T-cell (primary cell): ENCODE results near the gene PPP1R9B. TPM values are rescaled to one million over a fixed set of nuclear protein-coding genes. Genes with fewer than 3 reads are reported as not detected.

Experiments
- ATAC-seq, 4 experiments: fragments of 200-7000 bp in 3 of 4; fragments of 150-1000 bp in 1 of 4; cut with Tn5 transposase; replicated peaks in 1 of 4; 1 replicate in 3 of 4; 2 replicates in 1 of 4; pipeline ENCODE4 v1.10.0; 2021; ENCODE audit warnings: moderate library complexity in 3 of 4, mild to moderate bottlenecking in 2 of 4, moderate number of reproducible peaks in 1 of 4
- CTCF ChIA-PET, 2 donors: fragments of 300-600 bp; sonication (Branson Sonifier 250); formaldehyde crosslinking; loops; one replicate each; lab custom pipeline; 2022; ENCODE audit warnings: antibody characterized with exemption in 2 of 2; lab: Charles Lee
- POLR2A ChIA-PET, 2 donors: fragments of 300-600 bp; sonication (Branson Sonifier 250); formaldehyde crosslinking; loops; one replicate each; lab custom pipeline; 2022; ENCODE audit warnings: antibody characterized with exemption in 2 of 2; lab: Charles Lee
- DNase-seq, 35 experiments: peaks; one replicate each; pipeline versions ENCODE4 v3.0.0 to v3.0.0-alpha.2; 2013 to 2023
- H3K27ac ChIP-seq: one replicate; pipeline ENCODE4 v1.5.1; 2013; ENCODE audit warnings: low read length
- H3K27me3 ChIP-seq, 2 experiments: replicated peaks in 1 of 2; 1 replicate in 1 of 2; 2 replicates in 1 of 2; pipeline versions ENCODE4 v1.6.1 to v1.7.0; 2013; ENCODE audit warnings: low read length in 1 of 2, mixed read lengths in 1 of 2; ENCODE audit not compliant: control insufficient read depth in 2 of 2, insufficient read depth in 2 of 2; ENCODE audit errors: extremely low read depth in 1 of 2
- H3K36me3 ChIP-seq, 2 donors: 1 replicate in 1 of 2; 2 replicates in 1 of 2; pipeline versions ENCODE4 v1.6.1 to v1.7.0; 2013; ENCODE audit warnings: low read length in 1 of 2; ENCODE audit not compliant: control insufficient read depth in 2 of 2, insufficient read depth in 1 of 2; ENCODE audit errors: extremely low read depth in 1 of 2
- H3K4me1 ChIP-seq, 2 experiments: 1 replicate in 1 of 2; 2 replicates in 1 of 2; pipeline versions ENCODE4 v1.6.1 to v1.7.0; 2013; ENCODE audit warnings: low read length in 2 of 2, mixed read lengths in 1 of 2; ENCODE audit not compliant: insufficient read depth in 2 of 2, control insufficient read depth in 1 of 2; ENCODE audit errors: extremely low read depth in 1 of 2
- H3K4me3 ChIP-seq, 2 donors: 1 replicate in 1 of 2; 2 replicates in 1 of 2; pipeline versions ENCODE4 v1.5.1 to v1.7.0; 2013; ENCODE audit warnings: mild to moderate bottlenecking in 2 of 2, low read length in 1 of 2, moderate library complexity in 1 of 2; ENCODE audit not compliant: control insufficient read depth in 1 of 2; ENCODE audit errors: extremely low read depth in 1 of 2
- H3K9me3 ChIP-seq: 2 replicates; pipeline ENCODE4 v1.7.0; 2013
- H3K27ac Mint-ChIP-seq, 2 donors: one replicate each; pipeline ENCODE4 v1.8.0; 2020 to 2021; ENCODE audit warnings: mild to moderate bottlenecking in 2 of 2, mixed read lengths in 2 of 2
- H3K27me3 Mint-ChIP-seq, 2 donors: one replicate each; pipeline ENCODE4 v1.8.0; 2021 to 2022; ENCODE audit warnings: mixed read lengths in 2 of 2
- H3K36me3 Mint-ChIP-seq: one replicate; pipeline ENCODE4 v1.8.0; 2021; ENCODE audit warnings: mixed read lengths
- H3K4me1 Mint-ChIP-seq, 3 donors: one replicate each; pipeline ENCODE4 v1.8.0; 2020 to 2022; ENCODE audit warnings: mixed read lengths in 3 of 3, mild to moderate bottlenecking in 1 of 3
- H3K4me3 Mint-ChIP-seq, 3 donors: one replicate each; pipeline ENCODE4 v1.8.0; 2020 to 2022; ENCODE audit warnings: mild to moderate bottlenecking in 3 of 3, mixed read lengths in 3 of 3, moderate library complexity in 3 of 3
- H3K9me3 Mint-ChIP-seq, 3 donors: one replicate each; pipeline ENCODE4 v1.8.0; 2020 to 2022; ENCODE audit warnings: mixed read lengths in 3 of 3
- WGBS: methylation state at CpG from one replicate; pipeline ENCODE4 v1.1.5; 2013; ENCODE audit warnings: missing lambda C conversion rate; ENCODE audit not compliant: insufficient coverage; 5-methylcytosine and 5-hydroxymethylcytosine counted together
- total RNA-seq, 35 experiments: library from RNA in 6 of 35; stranded (reverse) in 6 of 35; fragments of 120-200 nt in 1 of 35; gene quantifications; one replicate each; pipeline versions ENCODE4 v1.2.1 to v1.2.4 and lab custom pipeline; 2013 to 2026

Gene PPP1R9B
- total RNA-seq, 5 donors from 2014 or later (not counting 1 experiment from before 2014, with no cell fraction given), result 69.5 to 95.9 (median 91.3) TPM

GRCh38 chr17:50170662-50171370, 20.3 kb upstream of the PPP1R9B start:
- Mint-ChIP-seq H3K4me3 (no peak overlapping the region), H3K27ac (no peak overlapping the region), H3K4me1 (peaks cover 12 to 14% (median 13%) of the 10 kb centered on the region in 3 donors), H3K27me3 (no peaks in the 10 kb centered on the region), H3K36me3 (no peaks in the 10 kb centered on the region), H3K9me3 (no peaks in the 10 kb centered on the region)
- Histone ChIP-seq H3K4me3 (no peak overlapping the region), H3K9me3 (no peaks in the 10 kb centered on the region), H3K27ac (no peak overlapping the region), H3K4me1 (peaks cover 0 to 18% of the 10 kb centered on the region in 2 experiments), H3K27me3 (peaks cover 0 to 29% of the 10 kb centered on the region in 2 experiments), H3K36me3 (no peaks in the 10 kb centered on the region)
- 20% methylated on average over 1 of the region's 10 CpGs for WGBS
- ChIA-PET CTCF (interaction anchor here (1.6 to 1.8 kb wide), 3 partner anchors 9 to 127 kb away, joined by 5 to 13 read pairs (median 11); no protein-coding TSS in a partner anchor), POLR2A (no interaction called here)
- ATAC-seq (peak in 1 of 4 experiments; percentile 30), DNase-seq (no peak)

- Histone ChIP-seq H3K4me1 (peaks cover 0 to 18% of the 10 kb centered on the region in 2 experiments), H3K4me3 (no peak overlapping the region), H3K36me3 (no peaks in the 10 kb centered on the region), H3K27ac (no peak overlapping the region), H3K9me3 (no peaks in the 10 kb centered on the region), H3K27me3 (peaks cover 0 to 24% of the 10 kb centered on the region in 2 experiments)
- ChIA-PET POLR2A (no interaction called here), CTCF (interaction anchor here (0.6 to 1.8 kb wide), 12 partner anchors 8 to 229 kb away, joined by 3 to 13 read pairs (median 4); partner anchors contain the start of genes COL1A1 (in 1 of the 2), LRRC59 (in 1 of the 2) and SAMD14 (in 1 of the 2))
- no peaks in the 10 kb centered on the region for H3K9me3 Mint-ChIP-seq
- WGBS, result 90% methylated on average over 9 of the region's 9 CpGs
- H3K4me1 Mint-ChIP-seq, result peaks cover 12 to 14% (median 13%) of the 10 kb centered on the region in 3 donors
- no peak for DNase-seq
- no peaks in the 10 kb centered on the region for H3K36me3 Mint-ChIP-seq
- H3K27ac Mint-ChIP-seq, result peak overlapping the region in 1 of 2 donors; percentile 11
- no peak overlapping the region for H3K4me3 Mint-ChIP-seq
- H3K27me3 Mint-ChIP-seq, result no peaks in the 10 kb centered on the region
- ATAC-seq, result no peak
These were observed 19.5 kb upstream of the PPP1R9B start for GRCh38 chr17:50169881-50170459.

- Histone ChIP-seq H3K27me3 (peaks cover 0 to 24% of the 10 kb centered on the region in 2 experiments), H3K9me3 (no peaks in the 10 kb centered on the region), H3K36me3 (no peaks in the 10 kb centered on the region), H3K27ac (peak overlapping the region; percentile 56), H3K4me1 (peaks cover 0 to 18% of the 10 kb centered on the region in 2 experiments), H3K4me3 (peak overlapping the region in 1 of 2 donors; percentile 40)
- Mint-ChIP-seq H3K27ac (peak overlapping the region; percentile 73 to 88), H3K4me3 (peak overlapping the region; percentile 54 to 70 (median 56)), H3K4me1 (peaks cover 12 to 14% (median 13%) of the 10 kb centered on the region in 3 donors), H3K27me3 (no peaks in the 10 kb centered on the region), H3K36me3 (no peaks in the 10 kb centered on the region), H3K9me3 (no peaks in the 10 kb centered on the region)
- ChIA-PET CTCF (interaction anchor here (0.6 to 1.8 kb wide), 16 partner anchors 8 to 228 kb away, joined by 3 to 13 read pairs (median 4); partner anchors contain the start of genes COL1A1 (in 1 of the 2), LRRC59 (in 1 of the 2) and SAMD14 (in 1 of the 2)), POLR2A (no interaction called here)
- 28% methylated on average over 11 of the region's 14 CpGs for WGBS
- peak; percentile 41 to 76 (median 65) for DNase-seq
- ATAC-seq, result peak; percentile 79 to 89 (median 84)
These were observed 18.8 kb upstream of the PPP1R9B start for GRCh38 chr17:50169121-50169764.

GRCh38 chr17:50168319-50168718, 17.8 kb upstream of the PPP1R9B start:
- ATAC-seq, result no peak
- Mint-ChIP-seq H3K4me1 (peaks cover 13 to 17% (median 16%) of the 10 kb centered on the region in 3 donors), H3K36me3 (no peaks in the 10 kb centered on the region), H3K9me3 (no peaks in the 10 kb centered on the region), H3K27ac (peak overlapping the region in 1 of 2 donors; percentile 73), H3K4me3 (peak overlapping the region in 1 of 3 donors; percentile 70), H3K27me3 (no peaks in the 10 kb centered on the region)
- Histone ChIP-seq H3K4me3 (peak overlapping the region in 1 of 2 donors; percentile 40), H3K27me3 (peaks cover 0 to 21% of the 10 kb centered on the region in 2 experiments), H3K27ac (no peak overlapping the region), H3K4me1 (peaks cover 0 to 18% of the 10 kb centered on the region in 2 experiments), H3K36me3 (no peaks in the 10 kb centered on the region), H3K9me3 (no peaks in the 10 kb centered on the region)
- DNase-seq, result no peak
- POLR2A ChIA-PET, result interaction anchor here in 1 of 2 donors (0.5 kb wide), 1 partner anchor 36 kb away, joined by 3 read pairs; no protein-coding TSS in a partner anchor
- 72% methylated on average over 5 of the region's 13 CpGs for WGBS
- CTCF ChIA-PET, result interaction anchor here in 1 of 2 donors (0.5 to 1.2 kb wide), 2 partner anchors 76 to 124 kb away, joined by 5 to 6 read pairs; no protein-coding TSS in a partner anchor

GRCh38 chr17:50167371-50167770, 16.9 kb upstream of the PPP1R9B start:
- DNase-seq, result no peak
- Mint-ChIP-seq H3K36me3 (no peaks in the 10 kb centered on the region), H3K27ac (no peak overlapping the region), H3K9me3 (no peaks in the 10 kb centered on the region), H3K4me3 (no peak overlapping the region), H3K27me3 (no peaks in the 10 kb centered on the region), H3K4me1 (peaks cover 16 to 24% (median 22%) of the 10 kb centered on the region in 3 donors)
- no peak for ATAC-seq
- POLR2A ChIA-PET, result interaction anchor here in 1 of 2 donors (0.6 kb wide), 1 partner anchor 825 kb away, joined by 3 read pairs; no protein-coding TSS in a partner anchor
- Histone ChIP-seq H3K4me3 (no peak overlapping the region), H3K27me3 (peaks cover 0 to 21% of the 10 kb centered on the region in 2 experiments), H3K9me3 (no peaks in the 10 kb centered on the region), H3K36me3 (no peaks in the 10 kb centered on the region), H3K27ac (no peak overlapping the region), H3K4me1 (peaks cover 7 to 18% of the 10 kb centered on the region in 2 experiments)
- CTCF ChIA-PET, result no interaction called here
- WGBS, result 92% methylated on average over 11 of the region's 19 CpGs
